GM12873 (cell line): ENCODE data around the gene CSNK1G3.

Experiments used
- CTCF ChIP-seq: IDR thresholded peaks from 2 replicates; pipeline ENCODE4 v1.5.1; 2012; ENCODE audit warnings: low read depth, mild to moderate bottlenecking, moderate library complexity, low read length, control low read depth; ENCODE audit not compliant: insufficient read depth; ENCODE audit errors: missing control alignments

CSNK1G3 gene

GRCh38 chr5:123571927-123572326 is 60.0 kb downstream of the CSNK1G3 start:
- TF ChIP-seq CTCF = no peak

- TF ChIP-seq CTCF = no peak
Measured at GRCh38 chr5:123578390-123578789, 66.4 kb downstream of the CSNK1G3 start.

GRCh38 chr5:123579410-123579809 is 67.4 kb downstream of the CSNK1G3 start:
- no peak for TF ChIP-seq CTCF

- no peak for TF ChIP-seq CTCF
Measured at GRCh38 chr5:123582550-123583285, 70.7 kb downstream of the CSNK1G3 start.

- no peak for TF ChIP-seq CTCF
Measured at GRCh38 chr5:123585871-123586270, 73.9 kb downstream of the CSNK1G3 start.

- TF ChIP-seq CTCF = no peak
Measured at GRCh38 chr5:123594434-123594833, 82.5 kb downstream of the CSNK1G3 start.

GRCh38 chr5:123597018-123597417 is 85.0 kb downstream of the CSNK1G3 start:
- TF ChIP-seq CTCF = no peak
